Measurements from ENCODE around the gene SPECC1. TPM values are rescaled to one million over a fixed set of nuclear protein-coding genes. Genes with fewer than 3 reads are reported as not detected.

Gene SPECC1
- total and polyA plus RNA-seq, 2 donors (not counting 3 experiments of a cell fraction or from before 2014, with no cell fraction given), result 5.3 to 20.4 TPM

GRCh38 chr17:20315821-20316220 lies 306.7 kb downstream of the SPECC1 start:
- ChIA-PET POLR2A (no interaction called here), CTCF (interaction anchor here (0.7 to 2.4 kb wide), 2 partner anchors 12 to 89 kb away, joined by 3 to 9 read pairs; no protein-coding TSS in a partner anchor)
- H3K9me1 ChIP-seq (replicated peaks; ENCODE audit: control insufficient read depth, extremely low read depth, insufficient read depth, low read length), result no peaks in the 10 kb centered on the region
- no peak overlapping the region for H2AFZ ChIP-seq (ENCODE audit: low read depth, low read length)
- H4K20me1 ChIP-seq (replicated peaks; ENCODE audit: control insufficient read depth, extremely low read depth, insufficient read depth, low read length), result no peaks in the 10 kb centered on the region
- DNase-seq (ENCODE audit: low read depth, low spot score) (no peak), FAIRE-seq (no peak)
- H3K9me3 ChIP-seq (replicated peaks; ENCODE audit: control insufficient read depth, insufficient read depth, low read length), result no peaks in the 10 kb centered on the region
- dilution Hi-C loops (cut with MboI; ENCODE audit: extremely low pct_ligation_motif_present, low sequenced_read_pairs) (no loop called here), intact Hi-C loops (cut with micrococcal nuclease) (no loop called here)
- TF ChIP-seq FOS (IDR thresholded peaks at IDR 0.05; ENCODE audit: borderline replicate concordance, insufficient read depth, low read length), result no peak
- no peak for TF ChIP-seq POLR2AphosphoS5 (IDR thresholded peaks at IDR 0.05; ENCODE audit: insufficient read depth, low read depth, low read length)
- TF ChIP-seq MAX (IDR thresholded peaks at IDR 0.05; ENCODE audit: insufficient read depth, insufficient read length), result no peak
- TF ChIP-seq POLR2A (IDR thresholded peaks at IDR 0.05; ENCODE audit: low read depth, low read length), result no peak
- no peak for TF ChIP-seq MYC (IDR thresholded peaks at IDR 0.05; ENCODE audit: low read depth, low read length)
- TF ChIP-seq GATA2 (IDR thresholded peaks at IDR 0.05; ENCODE audit: insufficient read depth, insufficient read length, low read depth, low read length), result no peak
- no peak for TF ChIP-seq JUN (IDR thresholded peaks at IDR 0.05; ENCODE audit: borderline replicate concordance, insufficient read depth, insufficient read length, low read depth)
- TF ChIP-seq EZH2 (IDR thresholded peaks at IDR 0.05; ENCODE audit: borderline replicate concordance, low read depth, low read length, severe bottlenecking), result no peak
- no peak for TF ChIP-seq CTCF (IDR thresholded peaks at IDR 0.05; ENCODE audit: extremely low read depth in 1 of 2, insufficient read depth in 1 of 2, low read depth in 1 of 2, low read length in 2 of 2)
- H3K4me2 ChIP-seq (ENCODE audit: insufficient read depth, low read length), result no peak overlapping the region
- no peak overlapping the region for H3K9ac ChIP-seq (replicated peaks; ENCODE audit: extremely low read depth, insufficient read depth, low read length)
- no peaks in the 10 kb centered on the region for H3K27me3 ChIP-seq (ENCODE audit: control insufficient read depth in 2 of 2, insufficient read depth in 2 of 2, low read length in 2 of 2)
- H3K36me3 ChIP-seq (ENCODE audit: control insufficient read depth in 2 of 2, extremely low read depth in 1 of 2, insufficient read depth in 2 of 2, low read length in 2 of 2), result no peaks in the 10 kb centered on the region
- no peaks in the 10 kb centered on the region for H3K4me1 ChIP-seq (ENCODE audit: control insufficient read depth, extremely low read depth, insufficient read depth, low read length)
- H3K79me2 ChIP-seq (ENCODE audit: control insufficient read depth, insufficient read depth, low read length), result no peaks in the 10 kb centered on the region
- BruUV-seq (replicated peaks), result no TSS peak
- H3K4me3 ChIP-seq (replicated peaks in 1 of 3; ENCODE audit: insufficient read depth in 1 of 3, low read depth in 1 of 3, low read length in 3 of 3), result no peak overlapping the region
- no peak overlapping the region for H3K27ac ChIP-seq (ENCODE audit: insufficient read depth, low read depth, low read length)
